Measurements from ENCODE around the gene ENPP6. TPM values are rescaled to one million over a fixed set of nuclear protein-coding genes. Genes with fewer than 3 reads are reported as not detected.

ENPP6 gene
- total RNA-seq, 4 donors from 2014 or later, result not detected

DNA sequence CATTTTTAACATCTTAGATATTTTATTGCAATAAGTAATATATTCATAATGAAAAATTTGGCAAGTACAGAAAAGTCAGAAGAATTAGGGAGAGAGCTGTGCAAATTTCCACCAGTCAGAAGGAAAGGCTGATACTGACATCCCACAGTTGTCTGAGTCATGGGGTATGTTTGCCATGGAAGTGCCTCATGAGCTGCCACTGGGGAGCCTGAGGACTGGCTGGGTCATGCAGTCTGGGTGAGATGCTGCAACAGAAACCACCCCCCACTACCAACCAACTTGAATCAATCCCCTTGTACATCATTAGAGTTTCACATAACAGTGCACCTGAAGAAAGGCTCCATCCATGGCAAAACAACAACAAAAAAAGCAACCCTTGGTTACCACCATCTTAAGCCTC lies 45.2 kb upstream of the ENPP6 start:
- H3K4me3 ChIP-seq, result no peak overlapping the region
- H3K36me3 ChIP-seq, result no peaks in the 10 kb centered on the region
- no peak overlapping the region for H3K27ac ChIP-seq
- DNase-seq (ENCODE audit: low spot score in 2 of 2), result no peak
- H3K27me3 ChIP-seq, result no peaks in the 10 kb centered on the region
- no peak for TF ChIP-seq POLR2A (IDR thresholded peaks at IDR 0.05)
- TF ChIP-seq, protein P1, sequence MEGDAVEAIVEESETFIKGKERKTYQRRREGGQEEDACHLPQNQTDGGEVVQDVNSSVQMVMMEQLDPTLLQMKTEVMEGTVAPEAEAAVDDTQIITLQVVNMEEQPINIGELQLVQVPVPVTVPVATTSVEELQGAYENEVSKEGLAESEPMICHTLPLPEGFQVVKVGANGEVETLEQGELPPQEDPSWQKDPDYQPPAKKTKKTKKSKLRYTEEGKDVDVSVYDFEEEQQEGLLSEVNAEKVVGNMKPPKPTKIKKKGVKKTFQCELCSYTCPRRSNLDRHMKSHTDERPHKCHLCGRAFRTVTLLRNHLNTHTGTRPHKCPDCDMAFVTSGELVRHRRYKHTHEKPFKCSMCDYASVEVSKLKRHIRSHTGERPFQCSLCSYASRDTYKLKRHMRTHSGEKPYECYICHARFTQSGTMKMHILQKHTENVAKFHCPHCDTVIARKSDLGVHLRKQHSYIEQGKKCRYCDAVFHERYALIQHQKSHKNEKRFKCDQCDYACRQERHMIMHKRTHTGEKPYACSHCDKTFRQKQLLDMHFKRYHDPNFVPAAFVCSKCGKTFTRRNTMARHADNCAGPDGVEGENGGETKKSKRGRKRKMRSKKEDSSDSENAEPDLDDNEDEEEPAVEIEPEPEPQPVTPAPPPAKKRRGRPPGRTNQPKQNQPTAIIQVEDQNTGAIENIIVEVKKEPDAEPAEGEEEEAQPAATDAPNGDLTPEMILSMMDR (IDR thresholded peaks at IDR 0.05), result no peak
- no peak for TF ChIP-seq EP300 (IDR thresholded peaks at IDR 0.05)
- TF ChIP-seq POLR2AphosphoS5 (IDR thresholded peaks at IDR 0.05), result no peak
- H3K4me1 ChIP-seq, result no peaks in the 10 kb centered on the region
- H3K9me3 ChIP-seq, result no peaks in the 10 kb centered on the region

DNA sequence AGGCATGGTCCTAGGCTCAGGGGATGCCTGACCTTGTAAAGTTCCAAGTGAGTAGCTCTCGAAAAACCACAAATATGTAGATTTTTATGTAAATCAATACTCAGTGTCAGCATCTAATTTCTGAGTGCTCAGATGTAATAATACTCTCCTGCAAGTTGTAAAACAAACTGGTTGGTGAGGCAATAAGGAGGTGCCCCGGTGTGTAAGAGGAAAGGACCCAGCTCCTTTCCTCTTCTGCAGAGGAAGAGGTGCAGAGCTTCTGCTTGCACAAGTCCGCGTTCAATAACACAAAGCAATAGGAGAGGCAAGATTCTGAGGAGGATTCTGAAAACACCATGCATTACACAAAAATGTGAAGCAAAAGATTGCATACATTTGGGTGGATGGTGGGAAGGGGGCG lies 43.6 kb upstream of the ENPP6 start:
- Histone ChIP-seq H3K9me3 (no peaks in the 10 kb centered on the region), H3K36me3 (no peaks in the 10 kb centered on the region), H3K4me1 (no peaks in the 10 kb centered on the region), H3K27ac (no peak overlapping the region), H3K4me3 (no peak overlapping the region), H3K27me3 (no peaks in the 10 kb centered on the region)
- WGBS, result 75% methylated on average over 5 of the region's 5 CpGs
- TF ChIP-seq EP300 (IDR thresholded peaks at IDR 0.05) (no peak), POLR2A (IDR thresholded peaks at IDR 0.05) (no peak), POLR2AphosphoS5 (IDR thresholded peaks at IDR 0.05) (no peak)
- TF ChIP-seq, protein P1 (IDR thresholded peaks at IDR 0.05), result no peak
- DNase-seq (ENCODE audit: low spot score in 2 of 2), result no peak

DNA sequence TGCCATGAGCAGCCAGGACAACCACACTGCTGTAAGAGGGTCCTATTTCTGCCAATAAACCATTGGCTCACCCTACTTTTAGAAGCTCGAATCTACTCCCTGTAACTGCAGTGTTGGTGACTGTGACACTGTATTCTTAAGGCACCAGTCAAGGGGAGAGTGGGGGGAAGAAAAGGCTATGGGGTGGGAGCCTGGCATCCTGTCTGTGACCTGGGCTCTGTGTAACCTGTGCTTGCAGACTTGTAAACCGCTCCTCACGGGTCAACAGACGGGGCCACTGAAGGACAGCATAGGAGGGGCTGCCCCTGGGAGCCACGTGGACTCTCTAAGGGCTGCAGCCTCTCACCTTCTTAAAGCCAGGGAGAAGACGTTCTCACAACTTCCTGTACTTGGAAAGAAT lies 42.2 kb upstream of the ENPP6 start:
- TF ChIP-seq POLR2AphosphoS5 (IDR thresholded peaks at IDR 0.05) (no peak), POLR2A (IDR thresholded peaks at IDR 0.05) (no peak), EP300 (IDR thresholded peaks at IDR 0.05) (no peak)
- TF ChIP-seq, protein P1 (IDR thresholded peaks at IDR 0.05), result no peak
- 67% methylated on average over 6 of the region's 6 CpGs for WGBS
- no peaks in the 10 kb centered on the region for H3K4me1 ChIP-seq
- no peaks in the 10 kb centered on the region for H3K9me3 ChIP-seq
- no peak for DNase-seq (ENCODE audit: low spot score in 2 of 2)
- H3K27ac ChIP-seq, result no peak overlapping the region
- no peaks in the 10 kb centered on the region for H3K36me3 ChIP-seq
- H3K27me3 ChIP-seq, result no peaks in the 10 kb centered on the region
- no peak overlapping the region for H3K4me3 ChIP-seq

DNA sequence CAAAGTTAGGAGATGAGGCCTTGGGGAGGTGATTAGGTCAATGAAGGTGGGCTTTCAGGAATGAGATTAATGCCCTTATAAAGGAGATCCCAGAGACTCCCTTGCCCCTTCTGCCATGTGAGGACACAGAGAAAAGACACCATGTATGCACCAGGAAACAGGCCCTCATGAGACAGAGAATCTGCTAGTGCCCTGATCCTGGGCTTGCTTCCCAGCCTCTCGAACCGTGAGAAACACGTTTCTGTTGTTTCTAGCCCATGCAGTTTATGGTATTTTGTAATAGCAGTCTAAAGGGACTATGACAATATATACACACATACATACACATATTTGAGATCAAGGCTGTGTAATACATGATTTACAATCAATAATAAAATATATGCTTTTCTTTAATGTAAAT lies 41.4 kb upstream of the ENPP6 start:
- WGBS, result 78% methylated on average over 3 of the region's 3 CpGs
- Histone ChIP-seq H3K4me1 (no peaks in the 10 kb centered on the region), H3K4me3 (no peak overlapping the region), H3K9me3 (no peaks in the 10 kb centered on the region), H3K36me3 (no peaks in the 10 kb centered on the region), H3K27ac (no peak overlapping the region), H3K27me3 (no peaks in the 10 kb centered on the region)
- no peak for DNase-seq (ENCODE audit: low spot score in 2 of 2)
- no peak for TF ChIP-seq EP300 (IDR thresholded peaks at IDR 0.05)
- TF ChIP-seq POLR2AphosphoS5 (IDR thresholded peaks at IDR 0.05), result no peak
- no peak for TF ChIP-seq POLR2A (IDR thresholded peaks at IDR 0.05)
- TF ChIP-seq, protein P1 (IDR thresholded peaks at IDR 0.05), result no peak

DNA sequence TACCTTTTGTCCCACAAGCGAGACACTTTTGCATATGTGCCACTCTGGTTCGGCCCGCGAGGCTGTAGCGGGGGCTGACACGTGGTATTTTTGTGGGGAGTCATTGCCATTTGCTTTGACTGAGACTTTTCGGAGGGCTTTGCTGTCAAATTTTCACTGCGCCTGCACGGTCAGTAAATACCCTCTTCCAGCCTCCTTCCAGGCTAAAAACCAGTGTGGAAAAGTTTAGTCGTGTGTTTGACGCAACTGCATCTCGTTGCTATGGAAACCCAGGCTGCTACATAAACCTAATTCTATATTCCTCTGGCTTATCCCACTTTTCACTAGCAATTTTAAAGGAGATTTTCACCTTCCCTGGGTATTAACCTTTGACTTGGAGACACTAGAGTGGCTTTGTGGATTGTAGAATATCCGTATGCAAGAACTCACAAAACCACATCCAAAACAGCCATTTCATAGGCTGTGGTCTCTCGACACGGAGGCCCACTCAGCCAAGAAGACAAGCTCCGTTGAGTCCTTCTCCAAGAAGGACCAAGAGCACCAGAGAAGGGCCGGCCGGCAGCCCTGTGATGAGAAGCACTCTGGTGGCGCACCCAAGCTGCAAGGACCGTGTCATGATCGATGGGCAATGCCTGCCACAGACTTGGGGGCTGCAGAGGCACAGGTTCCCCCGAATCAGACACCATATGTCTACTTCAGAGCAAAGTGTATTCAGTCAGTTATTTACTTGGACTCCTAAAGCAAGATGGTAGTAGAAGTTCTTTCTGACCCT lies 38.4 kb upstream of the ENPP6 start:
- Histone ChIP-seq H3K9me3 (no peaks in the 10 kb centered on the region), H3K4me3 (no peak overlapping the region), H3K27ac (no peak overlapping the region), H3K27me3 (no peaks in the 10 kb centered on the region), H3K4me1 (no peaks in the 10 kb centered on the region), H3K36me3 (no peaks in the 10 kb centered on the region)
- no peak for TF ChIP-seq EP300 (IDR thresholded peaks at IDR 0.05)
- TF ChIP-seq, protein P1 (IDR thresholded peaks at IDR 0.05), result no peak
- 93% methylated on average over 22 of the region's 22 CpGs for WGBS
- DNase-seq (ENCODE audit: low spot score in 2 of 2), result no peak
